Calu3 (cell line): ENCODE measurements around the gene SKIC8. TPM values are rescaled to one million over a fixed set of nuclear protein-coding genes. Genes with fewer than 3 reads are reported as not detected.

Source experiments
- BruUV-seq: library from RNA; stranded (reverse); fragments of 400-500 nt; replicated peaks from 2 replicates; lab custom pipeline; 2021; lab: Mats Ljungman, UMichigan
- CTCF ChIA-PET: fragments of 300-600 bp; sonication (Branson Sonifier 250); formaldehyde crosslinking; loops from one replicate; lab custom pipeline; 2022; ENCODE audit warnings: antibody characterized with exemption; lab: Charles Lee
- DNase-seq: peaks from one replicate; pipeline ENCODE4 v3.0.0; 2022
- H3K27ac Mint-ChIP-seq: one replicate; pipeline ENCODE4 v1.8.0; 2022; ENCODE audit warnings: mixed read lengths; ENCODE audit not compliant: unreplicated experiment
- H3K27me3 Mint-ChIP-seq: one replicate; pipeline ENCODE4 v1.8.0; 2022; ENCODE audit warnings: mixed read lengths; ENCODE audit not compliant: unreplicated experiment
- H3K36me3 Mint-ChIP-seq: one replicate; pipeline ENCODE4 v1.8.0; 2022; ENCODE audit warnings: mild to moderate bottlenecking, moderate library complexity, mixed read lengths; ENCODE audit not compliant: insufficient read depth, unreplicated experiment
- H3K4me1 Mint-ChIP-seq: one replicate; pipeline ENCODE4 v1.8.0; 2022; ENCODE audit warnings: mild to moderate bottlenecking, low read depth, mixed read lengths; ENCODE audit not compliant: unreplicated experiment
- H3K4me3 Mint-ChIP-seq: one replicate; pipeline ENCODE4 v1.8.0; 2022; ENCODE audit warnings: mild to moderate bottlenecking, low read depth, moderate library complexity, mixed read lengths; ENCODE audit not compliant: unreplicated experiment
- H3K9me3 Mint-ChIP-seq: one replicate; pipeline ENCODE4 v1.8.0; 2022; ENCODE audit warnings: low read depth, mixed read lengths; ENCODE audit not compliant: unreplicated experiment
- intact Hi-C: fragments of 100-400 bp; cut with micrococcal nuclease; formaldehyde crosslinking; loops from one replicate; pipeline ENCODE4 v1.10.0; 2022; ENCODE audit not compliant: unreplicated experiment
- total RNA-seq: library from RNA; stranded (reverse); gene quantifications from 2 replicates; pipeline ENCODE4 v1.2.3, GENCODE V29; 2022
- TF ChIP-seq, protein P1 (sequence below): fragments of 200-600 bp; IDR thresholded peaks from one replicate; pipeline ENCODE4 v1.8.0; 2022; ENCODE audit warnings: antibody characterized with exemption; ENCODE audit not compliant: unreplicated experiment

Gene SKIC8
- total RNA-seq, 1 experiment from 2014 or later: 67.8 TPM

DNA sequence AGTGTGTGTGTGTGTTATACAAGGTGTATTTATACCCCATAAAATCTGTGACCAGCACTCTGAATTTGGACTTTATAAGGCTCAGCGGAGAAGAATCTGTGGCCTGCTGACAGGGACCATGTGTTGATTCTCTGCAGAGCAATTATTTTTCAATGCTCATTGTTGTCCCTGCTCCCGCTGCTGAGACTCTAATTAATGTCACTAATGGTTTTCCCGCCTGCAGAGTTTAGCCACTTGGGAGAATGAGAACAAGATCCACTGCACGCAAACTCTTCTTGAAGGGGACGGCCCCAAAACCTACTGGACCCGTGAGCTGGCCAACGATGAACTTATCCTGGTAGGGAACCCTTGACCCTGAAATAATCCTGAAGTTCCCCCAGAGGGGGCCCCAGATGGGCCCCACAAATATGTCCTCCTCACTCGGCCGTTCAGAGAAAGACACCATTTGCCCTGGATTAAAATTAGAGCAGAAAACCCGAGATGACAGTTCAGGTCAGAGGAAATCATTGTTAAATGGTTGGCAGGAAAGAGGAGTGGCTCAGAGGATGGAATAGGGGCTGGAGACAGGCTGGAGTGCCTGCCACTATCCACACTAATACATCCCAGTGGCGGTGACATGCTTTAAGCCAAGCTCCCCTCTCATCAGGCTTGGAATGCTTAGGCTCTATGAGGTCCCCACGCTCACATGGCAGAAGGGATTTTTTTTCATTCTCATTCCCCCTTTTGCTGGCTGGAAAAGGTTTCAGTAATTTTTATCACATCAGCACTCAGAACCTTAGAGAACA, 44.1 kb upstream of the SKIC8 start:
- intact Hi-C loops: no loop called here
- no peak overlapping the region for H3K4me3 Mint-ChIP-seq

DNA sequence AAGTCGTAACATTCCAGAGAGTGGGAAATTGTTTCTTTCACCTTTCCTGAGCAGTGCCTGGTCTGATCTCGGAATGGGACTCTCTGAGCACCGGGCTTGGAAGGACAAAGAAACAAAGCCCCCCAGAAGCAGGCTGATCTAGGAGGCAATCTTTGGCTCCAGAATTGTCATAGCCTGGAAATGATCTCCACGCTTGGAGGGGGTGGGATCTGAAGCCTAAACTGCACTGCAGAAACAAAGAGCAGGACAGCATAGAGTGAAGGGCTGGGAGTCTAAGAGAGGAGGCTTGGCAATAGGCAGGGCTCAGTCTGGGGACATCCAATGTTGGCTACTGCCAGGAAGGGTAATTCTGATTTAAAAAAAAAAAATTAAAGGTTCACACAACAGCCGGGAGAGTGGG, 42.6 kb upstream of the SKIC8 start:
- no peaks in the 10 kb centered on the region for H3K36me3 Mint-ChIP-seq
- DNase-seq: no peak
- H3K27ac Mint-ChIP-seq: no peak overlapping the region
- H3K4me3 Mint-ChIP-seq: no peak overlapping the region
- CTCF ChIA-PET: no interaction called here
- intact Hi-C loops: no loop called here
- no TSS peak for BruUV-seq
- TF ChIP-seq, protein P1, sequence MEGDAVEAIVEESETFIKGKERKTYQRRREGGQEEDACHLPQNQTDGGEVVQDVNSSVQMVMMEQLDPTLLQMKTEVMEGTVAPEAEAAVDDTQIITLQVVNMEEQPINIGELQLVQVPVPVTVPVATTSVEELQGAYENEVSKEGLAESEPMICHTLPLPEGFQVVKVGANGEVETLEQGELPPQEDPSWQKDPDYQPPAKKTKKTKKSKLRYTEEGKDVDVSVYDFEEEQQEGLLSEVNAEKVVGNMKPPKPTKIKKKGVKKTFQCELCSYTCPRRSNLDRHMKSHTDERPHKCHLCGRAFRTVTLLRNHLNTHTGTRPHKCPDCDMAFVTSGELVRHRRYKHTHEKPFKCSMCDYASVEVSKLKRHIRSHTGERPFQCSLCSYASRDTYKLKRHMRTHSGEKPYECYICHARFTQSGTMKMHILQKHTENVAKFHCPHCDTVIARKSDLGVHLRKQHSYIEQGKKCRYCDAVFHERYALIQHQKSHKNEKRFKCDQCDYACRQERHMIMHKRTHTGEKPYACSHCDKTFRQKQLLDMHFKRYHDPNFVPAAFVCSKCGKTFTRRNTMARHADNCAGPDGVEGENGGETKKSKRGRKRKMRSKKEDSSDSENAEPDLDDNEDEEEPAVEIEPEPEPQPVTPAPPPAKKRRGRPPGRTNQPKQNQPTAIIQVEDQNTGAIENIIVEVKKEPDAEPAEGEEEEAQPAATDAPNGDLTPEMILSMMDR: no peak
- H3K4me1 Mint-ChIP-seq: no peaks in the 10 kb centered on the region
- H3K9me3 Mint-ChIP-seq: no peaks in the 10 kb centered on the region
- peaks cover 18% of the 10 kb centered on the region for H3K27me3 Mint-ChIP-seq

More for the DNA sequence above, 44.1 kb upstream of the SKIC8 start:
- Mint-ChIP-seq H3K27ac (no peak overlapping the region), H3K4me1 (peaks cover 8% of the 10 kb centered on the region), H3K9me3 (no peaks in the 10 kb centered on the region), H3K36me3 (no peaks in the 10 kb centered on the region), H3K27me3 (peaks cover 18% of the 10 kb centered on the region)
- CTCF ChIA-PET: no interaction called here
- TF ChIP-seq, protein P1: no peak
- DNase-seq: no peak
- BruUV-seq: no TSS peak

DNA sequence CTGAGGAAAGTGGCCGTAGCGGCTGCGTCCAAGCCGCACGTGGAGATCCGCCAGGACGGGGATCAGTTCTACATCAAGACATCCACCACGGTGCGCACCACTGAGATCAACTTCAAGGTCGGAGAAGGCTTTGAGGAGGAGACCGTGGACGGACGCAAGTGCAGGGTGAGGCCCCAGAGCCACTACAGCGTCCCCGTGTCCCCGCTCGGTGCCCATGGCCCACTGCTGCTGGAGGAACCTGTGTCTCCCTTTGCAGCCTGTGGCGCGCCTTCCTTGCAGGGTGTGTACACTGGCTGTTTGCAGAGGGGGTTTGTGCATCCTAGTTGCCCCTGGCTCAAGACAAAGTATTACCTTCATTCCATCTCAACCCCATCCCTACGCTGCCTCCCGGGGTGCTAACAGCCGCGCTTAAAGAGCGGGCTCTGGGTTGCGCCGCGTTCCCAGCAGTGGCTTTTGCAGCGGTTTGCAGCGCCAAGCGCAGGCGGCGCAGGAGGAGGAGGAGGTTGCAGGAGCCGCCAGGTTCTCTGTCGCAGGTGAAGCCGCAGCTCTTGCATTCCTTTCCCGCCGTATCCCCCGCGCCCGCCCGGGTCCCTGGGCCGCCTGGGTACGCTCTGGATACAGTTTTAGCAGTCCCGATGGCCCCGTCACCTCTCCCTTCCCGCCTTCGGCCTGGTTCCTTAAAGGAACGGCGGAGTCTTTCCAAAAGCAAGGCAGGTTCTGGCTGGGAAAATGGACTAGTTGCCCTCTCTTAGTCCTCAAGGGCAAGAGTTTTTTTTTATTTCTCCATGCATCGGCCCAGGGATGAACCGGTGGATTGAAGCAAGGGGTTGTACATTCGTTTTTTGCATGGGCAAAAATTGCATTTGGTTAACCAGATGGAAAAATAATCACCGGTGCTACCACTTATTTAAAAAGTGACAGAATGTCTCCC, 41.9 kb upstream of the SKIC8 start:
- BruUV-seq: no TSS peak
- Mint-ChIP-seq H3K27ac (no peak overlapping the region), H3K36me3 (no peaks in the 10 kb centered on the region), H3K4me3 (peak overlapping the region; percentile 54), H3K27me3 (peaks cover 18% of the 10 kb centered on the region), H3K4me1 (no peaks in the 10 kb centered on the region), H3K9me3 (no peaks in the 10 kb centered on the region)
- peak; percentile 36 for DNase-seq
- TF ChIP-seq, protein P1: no peak
- intact Hi-C loops: no loop called here
- CTCF ChIA-PET: no interaction called here

DNA sequence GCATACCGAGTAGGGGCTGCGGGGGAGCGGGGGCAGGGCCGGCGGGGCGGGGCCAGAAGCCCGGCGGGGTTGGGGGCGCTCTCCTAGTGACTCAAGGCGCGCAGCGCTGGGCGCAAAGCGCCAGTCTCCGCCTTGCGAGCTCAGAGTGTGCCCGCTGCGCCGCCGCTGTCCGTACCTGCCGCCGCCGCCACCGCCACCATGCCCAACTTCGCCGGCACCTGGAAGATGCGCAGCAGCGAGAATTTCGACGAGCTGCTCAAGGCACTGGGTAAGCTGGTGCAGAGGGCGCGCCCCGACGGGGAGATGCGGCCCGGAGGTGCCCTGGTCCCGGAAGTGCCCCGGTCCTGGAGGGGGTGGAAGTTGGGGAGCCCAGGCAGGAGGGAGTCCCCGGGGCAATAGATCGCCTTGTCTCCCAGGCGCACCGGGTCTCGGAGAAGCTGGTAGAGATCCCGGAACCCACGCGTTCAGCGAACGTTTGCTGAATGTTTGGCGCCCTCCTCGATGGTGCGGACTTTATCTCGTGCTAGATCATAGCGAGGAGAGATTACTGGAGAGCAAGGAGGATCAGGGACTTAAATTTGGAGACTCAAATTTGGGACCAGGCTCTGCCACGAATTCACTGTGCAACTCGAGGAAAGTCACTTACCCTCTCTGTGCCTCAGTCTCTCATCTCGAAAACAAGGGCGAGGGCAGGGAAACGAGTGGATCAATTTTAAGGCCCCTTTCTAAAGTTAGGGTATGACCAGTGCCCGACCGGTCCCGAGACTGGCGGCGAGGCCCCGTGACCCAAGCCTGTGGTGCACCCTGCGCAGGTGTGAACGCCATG, 41.0 kb upstream of the SKIC8 start, which contains the start of gene CRABP1:
CRABP1 (plus strand) TSS at position 123 of the 826 bp plus-strand sequence; CDS start at position 199, 76 bp downstream.
- TF ChIP-seq, protein P1: no peak
- H3K27me3 Mint-ChIP-seq: peaks cover 10% of the 10 kb centered on the region
- DNase-seq: peak; percentile 43
- intact Hi-C loops: no loop called here
- no peak within 1 kb of the TSS for H3K27ac Mint-ChIP-seq
- no peaks in the 10 kb centered on the region for H3K36me3 Mint-ChIP-seq
- peak within 1 kb of the TSS; percentile 54 for H3K4me3 Mint-ChIP-seq
- no peaks in the 10 kb centered on the region for H3K4me1 Mint-ChIP-seq
- no TSS peak for BruUV-seq
- H3K9me3 Mint-ChIP-seq: no peaks in the 10 kb centered on the region
- CTCF ChIA-PET: interaction anchor here (1.7 kb wide), 1 partner anchor 82 kb away, joined by 3 read pairs; no protein-coding TSS in a partner anchor
